Lower leg skin (tissue), 3 donors: ENCODE data around the gene TSPEAR.

Source experiments
- POLR2A ChIP-seq, 2 donors: fragments of 450-650 bp; IDR thresholded peaks; one replicate each; pipeline ENCODE4 v1.6.1; 2016 to 2017; ENCODE audit warnings: antibody characterized with exemption in 2 of 2, mild to moderate bottlenecking in 1 of 2, moderate library complexity in 1 of 2
- TF ChIP-seq, protein P1 (sequence below), 3 donors: fragments of 450-650 bp; IDR thresholded peaks; one replicate each; pipeline ENCODE4 v1.5.1; 2016; ENCODE audit warnings: antibody characterized with exemption in 3 of 3, mild to moderate bottlenecking in 3 of 3, moderate library complexity in 2 of 3

DNA sequence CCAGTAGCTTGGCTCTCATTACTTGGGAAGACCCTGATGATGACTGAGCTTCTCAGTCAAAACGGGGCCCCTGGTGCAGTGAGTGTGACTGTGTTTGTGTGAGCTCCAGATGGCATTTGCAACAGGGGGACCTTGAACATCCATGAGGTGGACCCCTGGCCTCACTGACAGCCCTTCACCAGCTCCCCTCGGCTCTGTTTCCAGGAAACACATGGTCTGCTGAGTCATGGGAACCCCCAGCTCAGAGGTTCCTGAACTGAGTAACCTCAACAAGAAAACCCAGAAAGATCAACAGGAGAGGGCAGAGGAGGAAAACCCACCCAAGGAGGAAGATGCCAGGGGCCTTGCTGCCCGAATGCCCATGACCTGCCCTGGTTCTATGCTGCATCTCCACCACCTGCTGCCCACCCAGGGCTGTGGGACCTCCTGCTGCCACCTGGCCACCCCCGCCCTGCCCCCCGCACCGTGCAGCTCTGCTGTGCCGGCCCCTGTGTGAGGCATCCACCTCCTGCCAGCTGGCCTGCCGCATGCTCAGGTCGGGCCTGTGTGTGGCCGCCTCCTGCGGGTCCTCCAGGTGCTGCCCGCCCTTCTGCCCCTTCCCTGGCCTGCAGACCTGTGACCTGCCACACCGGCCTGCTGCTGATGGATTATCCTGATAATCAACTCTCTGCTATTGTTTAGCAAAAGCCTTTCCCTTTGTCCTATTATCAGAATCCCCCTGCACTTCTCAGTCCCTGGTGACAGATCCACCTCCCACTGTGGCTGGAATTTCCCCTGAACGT lies 25.2 kb downstream of the TSPEAR start:
- TF ChIP-seq, protein P1, sequence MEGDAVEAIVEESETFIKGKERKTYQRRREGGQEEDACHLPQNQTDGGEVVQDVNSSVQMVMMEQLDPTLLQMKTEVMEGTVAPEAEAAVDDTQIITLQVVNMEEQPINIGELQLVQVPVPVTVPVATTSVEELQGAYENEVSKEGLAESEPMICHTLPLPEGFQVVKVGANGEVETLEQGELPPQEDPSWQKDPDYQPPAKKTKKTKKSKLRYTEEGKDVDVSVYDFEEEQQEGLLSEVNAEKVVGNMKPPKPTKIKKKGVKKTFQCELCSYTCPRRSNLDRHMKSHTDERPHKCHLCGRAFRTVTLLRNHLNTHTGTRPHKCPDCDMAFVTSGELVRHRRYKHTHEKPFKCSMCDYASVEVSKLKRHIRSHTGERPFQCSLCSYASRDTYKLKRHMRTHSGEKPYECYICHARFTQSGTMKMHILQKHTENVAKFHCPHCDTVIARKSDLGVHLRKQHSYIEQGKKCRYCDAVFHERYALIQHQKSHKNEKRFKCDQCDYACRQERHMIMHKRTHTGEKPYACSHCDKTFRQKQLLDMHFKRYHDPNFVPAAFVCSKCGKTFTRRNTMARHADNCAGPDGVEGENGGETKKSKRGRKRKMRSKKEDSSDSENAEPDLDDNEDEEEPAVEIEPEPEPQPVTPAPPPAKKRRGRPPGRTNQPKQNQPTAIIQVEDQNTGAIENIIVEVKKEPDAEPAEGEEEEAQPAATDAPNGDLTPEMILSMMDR (IDR thresholded peaks at IDR 0.05): no peak
- TF ChIP-seq POLR2A (IDR thresholded peaks at IDR 0.05): no peak
